COLO829 (cell line): Measurements from ENCODE around the gene ENPP1.
"Not testable (repeated sequence)": the region's sequence is repeated elsewhere in the genome, so short reads cannot be mapped to it uniquely, and the experiment has no call there.

ENCODE experiments used
- DNase-seq: peaks from one replicate; pipeline ENCODE4 v3.0.0; 2012; ENCODE audit warnings: low spot score

The ENPP1 gene

GRCh38 chr6:131831392-131831791 is 23.6 kb downstream of the ENPP1 start:
- peak; percentile 51 for DNase-seq

GRCh38 chr6:131831886-131832285 is 24.1 kb downstream of the ENPP1 start:
- DNase-seq: no peak

GRCh38 chr6:131832363-131832762 is 24.5 kb downstream of the ENPP1 start:
- DNase-seq: no peak

- DNase-seq: no peak
These were observed 30.2 kb downstream of the ENPP1 start for GRCh38 chr6:131838051-131838450.

GRCh38 chr6:131839388-131839787 is 31.6 kb downstream of the ENPP1 start:
- no peak for DNase-seq

- no peak for DNase-seq
These were observed 32.6 kb downstream of the ENPP1 start for GRCh38 chr6:131840441-131840840.

GRCh38 chr6:131840936-131841583 is 33.2 kb downstream of the ENPP1 start:
- no peak for DNase-seq

GRCh38 chr6:131843768-131844167 is 35.9 kb downstream of the ENPP1 start:
- DNase-seq: no peak

GRCh38 chr6:131844243-131844841 is 36.5 kb downstream of the ENPP1 start:
- no peak for DNase-seq

- no peak for DNase-seq
These were observed 38.3 kb downstream of the ENPP1 start for GRCh38 chr6:131846023-131846663.

GRCh38 chr6:131846905-131847304 is 39.1 kb downstream of the ENPP1 start:
- no peak for DNase-seq

- DNase-seq: no peak
These were observed 42.0 kb downstream of the ENPP1 start for GRCh38 chr6:131849799-131850198.

GRCh38 chr6:131851049-131851769 is 43.4 kb downstream of the ENPP1 start:
- DNase-seq: no peak

GRCh38 chr6:131852200-131852599 is 44.4 kb downstream of the ENPP1 start:
- DNase-seq: no peak

- no peak for DNase-seq
These were observed 47.0 kb downstream of the ENPP1 start for GRCh38 chr6:131854803-131855202.

GRCh38 chr6:131858765-131859415 is 51.1 kb downstream of the ENPP1 start:
- DNase-seq: no peak

GRCh38 chr6:131859658-131860057 is 51.8 kb downstream of the ENPP1 start:
- not testable (repeated sequence) for DNase-seq

GRCh38 chr6:131861381-131861780 is 53.6 kb downstream of the ENPP1 start:
- DNase-seq: no peak

GRCh38 chr6:131862476-131862875 is 54.7 kb downstream of the ENPP1 start:
- DNase-seq: no peak

GRCh38 chr6:131867744-131868143 is 59.9 kb downstream of the ENPP1 start:
- DNase-seq: peak; percentile 68

GRCh38 chr6:131868836-131869235 is 61.0 kb downstream of the ENPP1 start:
- DNase-seq: no peak

GRCh38 chr6:131875647-131876046 is 67.8 kb downstream of the ENPP1 start:
- DNase-seq: no peak
